Ovary (tissue), 3 donors: Measurements from ENCODE around the gene UNCX.

Experiments used
- CTCF ChIP-seq, 3 donors: fragments of 450-650 bp in 2 of 3; fragments of 200-600 bp in 1 of 3; IDR thresholded peaks; one replicate each; pipeline versions ENCODE4 v1.5.1 to v1.8.0; 2016 to 2022; ENCODE audit warnings: antibody characterized with exemption in 3 of 3, mild to moderate bottlenecking in 1 of 3
- POLR2A ChIP-seq: fragments of 450-650 bp; IDR thresholded peaks from one replicate; pipeline ENCODE4 v1.6.1; 2017; ENCODE audit warnings: antibody characterized with exemption, mild to moderate bottlenecking, moderate library complexity
- donor health status: DM: no; HTN: no; CAD: no.

GRCh38 chr7:1249731-1250130 is 17.1 kb downstream of the UNCX start:
- TF ChIP-seq CTCF (IDR thresholded peaks at IDR 0.05) (no peak), POLR2A (no peak)
